Keratinocyte (primary cell): ENCODE results near the gene NR5A1.

ENCODE experiments used
- CTCF ChIP-seq, 3 experiments: IDR thresholded peaks in 1 of 3; conservative IDR thresholded peaks in 1 of 3; optimal IDR thresholded peaks in 1 of 3; 2 replicates in 2 of 3; 3 replicates in 1 of 3; pipeline versions ENCODE3 to v1.5.1; 2011; ENCODE audit warnings: low read length in 3 of 3, mild to moderate bottlenecking in 3 of 3, moderate library complexity in 2 of 3, control low read depth in 1 of 3, inconsistent platforms in 1 of 3; ENCODE audit not compliant: insufficient read depth in 2 of 3; ENCODE audit errors: extremely low read depth in 1 of 3
- EZH2 ChIP-seq: IDR thresholded peaks from one replicate; pipeline ENCODE4 v1.6.1; 2012; ENCODE audit warnings: inconsistent platforms, mild to moderate bottlenecking, low read length, moderate library complexity

GRCh38 chr9:124496075-124496449 is 11.1 kb downstream of the NR5A1 start:
- TF ChIP-seq CTCF (optimal IDR thresholded peaks at IDR 0.05 in 1 of 3, IDR thresholded peaks at IDR 0.05 in 1 of 3, conservative IDR thresholded peaks at IDR 0.05 in 1 of 3; ENCODE audit: extremely low read depth in 1 of 3, insufficient read depth in 2 of 3, low read length in 3 of 3): no peak
- no peak for TF ChIP-seq EZH2
